NT2/D1 (cell line): ENCODE measurements around the gene C11orf52.

Experiments used
- SUZ12 ChIP-seq: IDR thresholded peaks from 2 replicates; pipeline ENCODE4 v1.6.1; 2011; ENCODE audit not compliant: insufficient read length, insufficient read depth; ENCODE audit errors: extremely low read depth
- YY1 ChIP-seq: IDR thresholded peaks from 2 replicates; pipeline ENCODE4 v1.6.1; 2011; ENCODE audit not compliant: insufficient read length, insufficient read depth
- ZNF274 ChIP-seq: IDR thresholded peaks from 2 replicates; pipeline ENCODE4 v1.6.1; 2011; ENCODE audit warnings: mild to moderate bottlenecking, low read depth, low read length

- TF ChIP-seq YY1 (no peak), SUZ12 (no peak), ZNF274 (no peak)
Observed at GRCh38 chr11:111951565-111951964, 32.9 kb downstream of the C11orf52 start.
